Activated CD4-positive, alpha-beta T cell treated with anti-CD3 and anti-CD28 coated beads, Interleukin-2, amount 10 ng/mL, durations not matched to agents 24 days and 14 days (primary cell): ENCODE data around the gene TMEM51. TPM values are rescaled to one million over a fixed set of nuclear protein-coding genes. Genes with fewer than 3 reads are reported as not detected.
"Not testable (repeated sequence)": the region's sequence is repeated elsewhere in the genome, so short reads cannot be mapped to it uniquely, and the experiment has no call there.

Source experiments
- DNase-seq: peaks from one replicate; pipeline ENCODE4 v3.0.0; 2022
- H3K27ac Mint-ChIP-seq: one replicate; pipeline ENCODE4 v1.8.0; 2022; ENCODE audit warnings: mild to moderate bottlenecking, mixed read lengths
- H3K27me3 Mint-ChIP-seq: one replicate; pipeline ENCODE4 v1.8.0; 2022; ENCODE audit warnings: mixed read lengths
- H3K36me3 Mint-ChIP-seq: one replicate; pipeline ENCODE4 v1.8.0; 2022; ENCODE audit warnings: low read depth, mild to moderate bottlenecking, mixed read lengths
- H3K4me1 Mint-ChIP-seq: one replicate; pipeline ENCODE4 v1.8.0; 2021; ENCODE audit warnings: mixed read lengths
- H3K4me3 Mint-ChIP-seq: one replicate; pipeline ENCODE4 v1.8.0; 2022; ENCODE audit warnings: mild to moderate bottlenecking, moderate library complexity, mixed read lengths
- H3K9me3 Mint-ChIP-seq: one replicate; pipeline ENCODE4 v1.8.0; 2021; ENCODE audit warnings: mixed read lengths
- intact Hi-C: fragments of 100-400 bp; cut with micrococcal nuclease; formaldehyde crosslinking; loops from one replicate; pipeline ENCODE4 v1.15.1; 2023
- total RNA-seq: library from RNA; stranded (reverse); gene quantifications from 2 replicates; pipeline ENCODE4 v1.2.3, GENCODE V29; 2022

TMEM51 gene
- total RNA-seq, 1 donor from 2014 or later: 0.14 TPM

DNA sequence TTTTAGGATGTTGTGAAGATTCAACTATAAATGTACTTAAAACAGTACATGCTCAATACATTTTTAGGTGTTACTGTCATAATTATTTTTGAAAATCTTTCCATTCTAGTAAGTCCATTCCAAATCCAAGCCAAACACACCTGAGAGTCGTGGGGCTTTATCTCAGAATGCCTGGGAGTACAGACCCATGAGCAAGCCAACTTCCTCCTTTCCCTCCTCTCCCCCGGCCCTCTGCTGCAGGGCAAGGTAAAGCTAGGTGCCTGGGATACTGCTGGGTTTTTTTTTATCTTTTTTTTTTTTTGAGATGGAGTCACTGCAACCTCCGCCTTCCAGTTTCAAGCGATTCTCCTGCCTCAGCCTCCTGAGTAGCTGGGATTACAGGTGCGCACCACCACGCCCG, 16.5 kb downstream of the TMEM51 start:
- Mint-ChIP-seq H3K4me1 (peaks cover 15% of the 10 kb centered on the region), H3K4me3 (no peak overlapping the region), H3K36me3 (no peaks in the 10 kb centered on the region), H3K27ac (no peak overlapping the region), H3K27me3 (peaks cover 29% of the 10 kb centered on the region), H3K9me3 (no peaks in the 10 kb centered on the region)
- intact Hi-C loops: no loop called here
- DNase-seq: no peak

DNA sequence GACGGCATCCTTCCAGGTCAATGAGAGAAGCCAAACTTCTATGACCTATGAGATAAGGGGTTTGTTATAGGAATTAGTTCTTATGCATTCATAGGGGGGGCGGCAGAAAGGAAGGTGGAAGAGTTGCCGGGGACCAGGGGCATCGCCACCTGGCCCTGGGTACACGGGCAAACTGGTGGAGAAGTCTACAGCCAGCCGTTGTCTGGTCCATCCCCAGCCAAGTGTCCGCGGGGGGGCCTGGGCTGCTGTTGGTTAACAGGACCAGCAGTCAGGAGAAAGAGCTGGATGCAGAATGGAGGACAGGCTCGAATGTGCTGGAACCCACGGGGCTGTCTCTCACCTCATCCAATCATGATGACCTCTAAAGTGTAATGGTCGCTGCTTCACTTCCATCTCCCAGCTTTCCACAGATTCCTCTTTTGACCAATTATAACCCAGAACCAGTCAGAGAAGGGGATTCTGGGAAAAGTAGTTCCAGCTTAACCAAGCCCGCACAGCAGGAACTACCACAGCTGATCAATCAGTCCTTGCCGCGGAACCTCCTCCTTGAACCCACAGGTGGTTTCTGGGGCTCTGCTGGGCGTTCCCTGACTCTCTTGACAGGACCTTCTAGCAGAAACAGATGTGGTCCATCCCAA, 17.8 kb downstream of the TMEM51 start:
- Mint-ChIP-seq H3K27ac (no peak overlapping the region), H3K4me1 (peaks cover 17% of the 10 kb centered on the region), H3K27me3 (peaks cover 33% of the 10 kb centered on the region), H3K4me3 (no peak overlapping the region), H3K36me3 (no peaks in the 10 kb centered on the region), H3K9me3 (no peaks in the 10 kb centered on the region)
- intact Hi-C loops: no loop called here
- no peak for DNase-seq

DNA sequence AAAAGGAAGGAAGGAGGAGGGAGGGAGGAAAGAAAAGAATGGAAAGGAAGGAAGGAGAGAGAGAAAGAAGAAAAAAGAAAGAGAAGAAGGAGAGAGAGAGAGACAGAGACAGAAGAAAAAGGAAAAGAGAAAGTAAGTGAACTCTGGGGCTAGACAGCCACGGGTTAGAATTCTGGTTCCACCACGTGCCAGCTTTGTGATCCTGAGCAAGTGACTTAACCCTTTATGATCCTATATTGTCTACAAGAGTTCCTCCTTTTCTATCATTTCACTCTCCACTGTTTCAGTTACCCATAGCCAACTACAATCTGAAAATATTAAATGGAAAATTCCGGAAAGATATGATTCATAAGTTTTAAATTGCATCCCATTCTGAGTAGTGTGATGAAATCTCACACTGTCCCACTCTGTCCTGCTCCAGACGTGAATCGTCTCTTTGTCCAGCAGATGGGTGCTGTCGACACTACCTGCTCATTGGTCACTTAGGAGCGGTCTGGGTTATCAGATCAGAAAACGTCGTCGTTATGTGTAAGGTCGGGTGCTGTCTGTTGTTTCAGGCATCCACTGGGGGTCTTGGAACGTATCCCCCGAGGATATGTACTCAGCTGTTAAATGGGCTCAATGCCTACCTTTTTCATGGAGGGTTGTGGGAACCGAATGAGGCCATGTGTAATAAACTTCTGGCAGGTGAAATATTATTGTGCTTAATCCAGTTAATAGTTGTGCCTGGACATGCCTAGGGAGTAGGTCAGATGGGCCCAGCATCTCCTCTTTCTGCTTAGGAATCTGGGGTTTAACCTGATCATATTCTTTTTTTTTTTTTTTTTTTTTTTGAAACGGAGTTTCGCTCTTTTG, 19.1 kb downstream of the TMEM51 start:
- DNase-seq: no peak
- Mint-ChIP-seq H3K9me3 (no peaks in the 10 kb centered on the region), H3K4me3 (no peak overlapping the region), H3K4me1 (peaks cover 17% of the 10 kb centered on the region), H3K27me3 (peaks cover 38% of the 10 kb centered on the region), H3K36me3 (no peaks in the 10 kb centered on the region), H3K27ac (no peak overlapping the region)
- intact Hi-C loops: no loop called here

DNA sequence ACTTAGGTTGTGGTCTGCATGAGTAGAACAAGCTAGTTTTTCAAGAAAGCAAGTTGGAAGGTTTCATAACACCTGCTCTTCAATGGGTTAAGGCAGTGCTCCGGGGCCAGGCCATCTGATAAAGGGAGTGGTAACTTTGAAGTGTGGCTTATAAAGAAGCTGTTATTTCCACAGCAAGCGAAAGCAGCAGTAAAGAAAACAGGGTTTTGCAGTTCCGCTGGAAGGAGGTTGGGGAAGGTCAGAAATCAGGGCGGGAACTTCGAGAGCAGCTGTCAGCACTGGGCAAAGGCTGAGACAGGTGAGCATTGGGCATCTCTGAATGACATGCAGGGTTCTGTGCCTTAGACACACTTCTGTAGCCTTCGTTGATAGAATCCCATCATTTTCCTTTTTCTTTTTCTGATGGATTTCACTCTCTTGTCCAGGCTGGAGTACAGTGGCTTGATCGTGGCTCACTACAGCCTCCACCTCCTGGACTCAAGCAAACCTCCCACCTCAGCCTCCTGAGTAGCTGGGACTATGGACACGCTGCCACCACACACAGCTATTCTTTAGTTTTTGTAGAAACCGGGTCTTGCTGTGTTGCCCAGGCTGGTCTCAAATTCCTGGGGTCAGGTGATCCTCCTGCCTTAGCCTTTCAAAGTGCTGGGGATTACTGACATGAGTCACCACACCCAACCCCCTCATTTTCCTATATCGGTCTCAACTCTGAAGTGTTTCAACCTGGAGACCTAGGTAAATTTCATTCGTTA, 20.5 kb downstream of the TMEM51 start:
- H3K27ac Mint-ChIP-seq: no peak overlapping the region
- intact Hi-C loops: no loop called here
- H3K27me3 Mint-ChIP-seq: peaks cover 33% of the 10 kb centered on the region
- H3K4me1 Mint-ChIP-seq: peaks cover 17% of the 10 kb centered on the region
- DNase-seq: peak; percentile 58
- H3K4me3 Mint-ChIP-seq: no peak overlapping the region
- H3K9me3 Mint-ChIP-seq: no peaks in the 10 kb centered on the region
- H3K36me3 Mint-ChIP-seq: no peaks in the 10 kb centered on the region

DNA sequence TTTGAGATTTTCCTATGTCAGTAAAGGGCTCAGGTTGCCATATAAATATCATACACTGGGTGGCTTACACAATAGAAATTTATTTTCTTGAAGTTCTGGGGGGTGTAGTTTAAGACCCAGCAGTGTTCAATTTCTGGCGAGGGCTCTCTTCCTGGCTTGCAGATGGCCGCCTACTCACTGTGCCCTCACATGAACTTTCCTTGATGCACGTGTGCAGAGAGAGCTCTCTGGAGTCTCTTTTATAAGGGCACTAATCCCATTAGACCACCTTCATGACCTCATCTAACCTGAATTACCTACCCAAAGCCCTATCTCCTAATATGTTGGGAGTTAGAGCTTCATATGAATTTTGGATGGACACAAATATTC, 21.1 kb downstream of the TMEM51 start:
- Mint-ChIP-seq H3K9me3 (no peaks in the 10 kb centered on the region), H3K36me3 (no peaks in the 10 kb centered on the region), H3K27ac (no peak overlapping the region), H3K27me3 (peaks cover 30% of the 10 kb centered on the region), H3K4me1 (peaks cover 17% of the 10 kb centered on the region), H3K4me3 (no peak overlapping the region)
- no peak for DNase-seq
- intact Hi-C loops: no loop called here

DNA sequence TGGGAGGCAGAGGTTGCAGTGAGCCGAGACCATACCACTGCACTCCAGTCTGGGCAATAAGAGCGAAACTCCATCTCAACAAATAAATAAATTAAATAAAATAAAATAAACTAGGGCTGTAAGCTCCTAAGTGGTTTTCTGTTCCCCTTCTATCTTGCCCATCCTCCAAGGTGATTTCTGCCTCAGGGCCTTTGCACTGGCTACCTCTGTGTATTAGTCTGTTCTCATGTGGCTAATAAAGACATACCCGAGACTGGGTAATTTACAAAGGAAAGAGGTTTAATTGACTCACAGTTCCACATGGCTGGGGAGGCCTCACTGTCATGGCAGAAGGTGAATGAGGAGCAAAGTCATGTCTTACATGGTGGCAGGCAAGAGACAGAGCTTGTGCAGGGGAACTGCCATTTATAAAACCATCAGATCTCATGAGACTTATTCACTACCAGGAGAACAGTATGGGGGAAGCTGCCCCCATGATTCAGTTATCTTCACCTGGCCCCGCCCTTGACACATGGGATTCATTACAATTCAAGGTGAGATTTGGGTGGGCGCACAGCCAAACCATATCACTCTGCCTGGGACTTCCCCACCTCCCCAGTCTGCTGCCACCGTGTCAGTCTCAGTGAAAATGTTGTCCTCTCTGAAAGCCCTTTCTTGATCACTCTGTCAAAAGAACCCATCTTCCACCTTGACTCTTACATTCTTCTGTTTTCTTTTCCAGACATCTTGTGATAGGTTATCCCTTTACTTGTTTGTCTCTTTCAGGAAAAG, 22.0 kb downstream of the TMEM51 start:
- DNase-seq, H3K27ac Mint-ChIP-seq, H3K9me3 Mint-ChIP-seq, H3K4me3 Mint-ChIP-seq, intact Hi-C loops, H3K36me3 Mint-ChIP-seq: not testable (repeated sequence)
- Mint-ChIP-seq H3K4me1 (peaks cover 17% of the 10 kb centered on the region), H3K27me3 (peaks cover 31% of the 10 kb centered on the region)

DNA sequence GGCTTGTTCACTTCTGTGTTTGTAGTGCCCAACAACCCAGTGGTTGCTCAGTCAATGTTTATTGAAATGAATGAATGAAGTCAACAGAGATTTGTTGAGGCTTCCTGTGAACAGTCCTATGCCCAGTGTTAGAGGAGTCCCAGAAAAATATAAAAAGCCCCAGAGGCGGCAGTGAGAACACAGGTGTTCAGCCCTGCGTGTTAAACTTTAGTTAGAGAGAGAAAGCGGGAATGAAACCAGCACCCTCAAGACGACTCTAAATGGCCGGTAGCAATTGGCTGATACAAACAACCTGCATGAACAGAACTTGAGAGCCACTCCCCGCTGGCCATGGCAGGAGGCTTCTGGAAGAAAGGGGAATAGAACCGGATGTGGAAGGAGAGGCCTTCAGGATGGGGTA, 22.6 kb downstream of the TMEM51 start:
- H3K27ac Mint-ChIP-seq: no peak overlapping the region
- no peaks in the 10 kb centered on the region for H3K9me3 Mint-ChIP-seq

DNA sequence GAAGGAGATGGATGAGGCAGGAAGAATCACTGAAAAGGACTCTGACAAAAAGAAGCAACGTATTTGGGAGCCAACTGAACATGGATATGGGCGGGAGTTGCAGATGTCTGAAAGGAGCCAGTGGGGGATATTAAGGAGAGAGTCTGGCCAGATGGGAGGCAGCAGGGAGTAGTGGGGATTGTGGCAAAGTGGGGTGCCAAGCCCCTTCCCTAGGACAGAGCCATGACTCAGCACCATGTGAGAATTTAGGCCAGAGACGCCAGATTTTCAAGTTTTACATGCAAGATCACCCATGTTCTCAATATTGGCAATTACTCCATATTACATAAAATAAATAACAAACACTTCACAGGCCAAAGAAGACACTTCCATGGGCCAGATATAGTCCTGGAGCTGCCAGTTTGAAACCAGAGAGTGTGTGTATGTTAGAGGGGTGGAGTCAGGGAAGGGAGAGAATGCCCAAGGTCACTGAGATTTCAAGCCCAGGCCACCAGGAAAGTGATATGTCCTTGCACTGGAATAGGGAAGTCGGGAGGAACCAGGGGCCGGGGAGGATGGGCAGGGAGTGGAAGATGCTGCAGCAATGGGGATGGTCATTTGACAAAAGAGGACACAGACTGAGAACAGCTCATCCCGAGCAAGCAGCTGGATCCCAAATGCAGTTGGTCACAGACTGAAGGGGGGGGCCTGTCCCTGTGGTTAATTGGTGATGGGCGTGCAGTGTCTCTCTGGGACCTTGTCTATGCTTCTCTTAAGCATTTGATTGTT, 23.5 kb downstream of the TMEM51 start:
- intact Hi-C loops: no loop called here
- no peaks in the 10 kb centered on the region for H3K36me3 Mint-ChIP-seq
- H3K27ac Mint-ChIP-seq: no peak overlapping the region
- no peaks in the 10 kb centered on the region for H3K9me3 Mint-ChIP-seq
- DNase-seq: no peak
- H3K4me1 Mint-ChIP-seq: peaks cover 15% of the 10 kb centered on the region
- peaks cover 33% of the 10 kb centered on the region for H3K27me3 Mint-ChIP-seq
- H3K4me3 Mint-ChIP-seq: no peak overlapping the region

More for the DNA sequence above, 22.6 kb downstream of the TMEM51 start:
- no peak for DNase-seq
- H3K36me3 Mint-ChIP-seq: no peaks in the 10 kb centered on the region
- intact Hi-C loops: no loop called here
- H3K27me3 Mint-ChIP-seq: peaks cover 33% of the 10 kb centered on the region
- no peak overlapping the region for H3K4me3 Mint-ChIP-seq
- peaks cover 17% of the 10 kb centered on the region for H3K4me1 Mint-ChIP-seq

DNA sequence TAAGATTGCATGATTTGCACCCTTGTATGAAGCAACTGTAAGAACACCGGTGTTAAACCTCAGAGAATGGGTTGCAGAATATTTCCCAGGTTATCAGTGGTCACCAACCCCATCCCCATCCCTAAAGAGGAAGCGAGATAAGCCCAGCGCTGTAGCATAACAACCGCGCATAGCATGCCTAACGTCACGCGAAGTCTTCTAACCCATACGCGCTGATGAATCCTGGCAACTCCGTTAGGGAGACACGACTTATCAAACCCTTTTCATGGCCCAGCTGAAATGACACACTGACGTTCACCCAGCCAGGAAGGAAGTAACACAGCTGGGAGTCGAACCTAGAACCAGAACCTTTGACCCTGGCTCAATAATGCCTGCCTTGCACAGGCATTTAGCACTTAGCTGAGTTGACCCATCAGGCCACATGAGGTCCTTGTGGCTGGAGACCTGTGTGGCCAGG, 24.2 kb downstream of the TMEM51 start:
- DNase-seq: no peak
- no peak overlapping the region for H3K4me3 Mint-ChIP-seq
- no peaks in the 10 kb centered on the region for H3K9me3 Mint-ChIP-seq
- peaks cover 12% of the 10 kb centered on the region for H3K4me1 Mint-ChIP-seq
- intact Hi-C loops: no loop called here
- no peaks in the 10 kb centered on the region for H3K36me3 Mint-ChIP-seq
- no peak overlapping the region for H3K27ac Mint-ChIP-seq
- peaks cover 33% of the 10 kb centered on the region for H3K27me3 Mint-ChIP-seq

DNA sequence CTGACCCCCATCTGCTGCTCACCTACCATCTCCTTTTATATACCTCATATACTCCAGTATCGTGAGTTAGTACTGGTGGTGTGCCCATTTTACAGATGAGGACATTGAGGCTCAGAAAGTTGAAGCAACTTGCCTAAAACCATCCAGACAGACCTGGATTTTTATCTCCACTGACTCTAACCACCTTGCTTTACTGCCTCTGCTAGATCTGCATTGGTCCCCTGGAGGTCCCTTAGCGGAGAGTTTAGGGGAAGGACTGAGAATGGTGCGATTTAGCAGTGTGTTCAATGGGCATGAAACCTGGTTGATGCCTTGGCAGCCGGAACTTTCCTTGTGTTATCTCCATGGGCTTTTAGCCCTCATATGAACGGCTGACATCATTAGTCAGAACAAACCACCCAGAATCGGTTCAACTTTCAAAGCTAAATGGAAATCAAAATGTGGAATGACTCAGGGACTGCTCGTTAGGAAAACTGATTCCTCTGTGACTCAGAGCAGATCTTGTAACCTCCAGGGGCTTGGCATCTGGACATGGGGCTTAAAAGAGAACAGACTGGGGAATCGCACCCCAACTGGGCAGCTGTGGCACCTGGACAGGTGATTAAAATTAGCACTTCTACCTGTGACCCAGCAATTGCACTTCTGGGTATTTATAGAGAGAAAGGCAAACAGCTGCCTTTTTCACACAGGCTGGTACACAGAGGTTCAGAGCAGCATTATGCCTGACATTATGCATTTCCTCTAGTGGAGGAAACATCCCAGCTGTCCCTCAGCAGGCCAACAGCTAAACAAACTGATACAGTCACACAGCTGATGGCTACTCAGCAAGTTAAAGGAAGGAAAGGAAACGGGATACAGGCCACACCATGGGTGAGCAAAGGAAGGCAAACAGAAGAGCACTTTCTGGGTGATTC, 25.3 kb downstream of the TMEM51 start:
- intact Hi-C loops: no loop called here
- Mint-ChIP-seq H3K4me3 (no peak overlapping the region), H3K36me3 (no peaks in the 10 kb centered on the region)

DNA sequence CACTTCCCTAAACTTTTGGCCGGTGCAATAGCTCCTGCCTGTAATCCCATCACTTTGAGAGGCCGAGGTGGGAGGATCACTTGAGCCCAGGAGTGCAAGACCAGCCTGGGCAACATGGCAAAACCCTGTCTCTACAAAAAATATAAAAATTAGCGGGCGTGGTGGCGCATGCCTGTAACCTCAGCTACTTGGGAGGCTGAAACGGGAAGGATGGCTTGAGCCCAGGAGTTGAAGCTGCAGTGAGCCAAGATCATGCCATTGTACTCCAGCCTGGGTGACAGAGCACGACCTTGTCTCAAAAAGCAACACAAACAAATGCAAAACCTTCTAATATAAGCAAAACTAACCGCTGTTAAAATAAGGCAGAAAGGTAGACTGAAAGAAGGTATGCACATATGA, 25.9 kb downstream of the TMEM51 start:
- H3K27ac Mint-ChIP-seq: no peak overlapping the region

More for the DNA sequence above, 25.3 kb downstream of the TMEM51 start:
- Mint-ChIP-seq H3K27me3 (peaks cover 38% of the 10 kb centered on the region), H3K4me1 (peaks cover 9% of the 10 kb centered on the region), H3K9me3 (no peaks in the 10 kb centered on the region), H3K27ac (no peak overlapping the region)
- DNase-seq: no peak

DNA sequence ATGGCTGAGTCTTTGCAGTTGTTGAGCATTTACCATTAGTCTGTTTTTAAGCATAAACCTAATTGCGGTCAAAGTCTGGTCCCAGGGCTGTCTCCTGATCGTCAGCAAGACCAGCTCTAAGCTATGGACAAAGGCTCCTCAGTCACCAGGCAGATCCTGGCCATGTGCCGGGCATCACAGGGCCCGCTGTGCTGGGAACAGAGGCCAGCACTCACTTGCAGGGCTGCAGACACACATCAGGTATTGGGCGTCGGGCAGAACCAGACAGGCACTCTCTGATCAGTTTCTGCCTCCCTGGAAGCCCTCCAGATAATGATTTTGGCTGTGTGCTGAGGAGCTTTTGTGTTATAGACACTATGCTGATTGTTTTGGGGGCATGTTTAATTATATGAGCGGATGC, 26.6 kb downstream of the TMEM51 start:
- no peak for DNase-seq
- Mint-ChIP-seq H3K4me3 (no peak overlapping the region), H3K27ac (no peak overlapping the region), H3K27me3 (peaks cover 41% of the 10 kb centered on the region), H3K4me1 (peaks cover 2% of the 10 kb centered on the region), H3K9me3 (no peaks in the 10 kb centered on the region), H3K36me3 (no peaks in the 10 kb centered on the region)
- intact Hi-C loops: no loop called here

More for the DNA sequence above, 25.9 kb downstream of the TMEM51 start:
- Mint-ChIP-seq H3K4me1 (peaks cover 6% of the 10 kb centered on the region), H3K9me3 (no peaks in the 10 kb centered on the region), H3K36me3 (no peaks in the 10 kb centered on the region), H3K27me3 (peaks cover 43% of the 10 kb centered on the region), H3K4me3 (no peak overlapping the region)
- DNase-seq: no peak
- intact Hi-C loops: no loop called here
